Keratinocyte (primary cell): Measurements from ENCODE around the gene NEUROG3. TPM values are rescaled to one million over a fixed set of nuclear protein-coding genes. Genes with fewer than 3 reads are reported as not detected.

ENCODE experiments used
- DNase-seq: peaks from one replicate; pipeline ENCODE4 v3.0.0-alpha.2; 2011; ENCODE audit warnings: low read depth, missing footprints, low spot score
- FAIRE-seq: peaks from 2 replicates; lab custom pipeline; 2011; peaks lifted over from hg19 to GRCh38; lab: Jason Lieb, UNC
- H2AFZ ChIP-seq: 2 replicates; pipeline ENCODE4 v1.6.0; 2012; ENCODE audit warnings: low read length, control low read depth, inconsistent platforms; ENCODE audit not compliant: control insufficient read depth
- H3K27ac ChIP-seq: 2 replicates; pipeline ENCODE4 v1.5.1; 2011; ENCODE audit warnings: low read length; ENCODE audit not compliant: control insufficient read depth, insufficient read depth
- H3K27me3 ChIP-seq: 3 replicates; pipeline ENCODE4 v1.6.0; 2011; ENCODE audit warnings: low read length; ENCODE audit not compliant: control insufficient read depth, insufficient read depth; ENCODE audit errors: extremely low read depth
- H3K36me3 ChIP-seq, 2 experiments: 2 replicates in 1 of 2; 3 replicates in 1 of 2; pipeline ENCODE4 v1.5.1; 2011; ENCODE audit warnings: low read length in 2 of 2, mild to moderate bottlenecking in 1 of 2; ENCODE audit not compliant: control insufficient read depth in 2 of 2, insufficient read depth in 2 of 2; ENCODE audit errors: extremely low read depth in 1 of 2
- H3K4me1 ChIP-seq: 3 replicates; pipeline ENCODE4 v1.5.1; 2011; ENCODE audit warnings: low read length; ENCODE audit not compliant: control insufficient read depth, insufficient read depth; ENCODE audit errors: extremely low read depth
- H3K4me2 ChIP-seq: 3 replicates; pipeline ENCODE4 v1.6.0; 2011; ENCODE audit warnings: low read depth, low read length; ENCODE audit not compliant: control insufficient read depth, insufficient read depth; ENCODE audit errors: extremely low read depth
- H3K4me3 ChIP-seq, 3 experiments: fragments of 200-600 bp in 1 of 3; sonication (generic) in 1 of 3; 2 replicates in 2 of 3; 3 replicates in 1 of 3; pipeline ENCODE4 v1.5.1; 2011 to 2016; ENCODE audit warnings: low read length in 3 of 3, mild to moderate bottlenecking in 3 of 3, control low read depth in 2 of 3, inconsistent platforms in 1 of 3, low read depth in 1 of 3, mixed read lengths in 1 of 3, mixed run types in 1 of 3, moderate library complexity in 1 of 3; ENCODE audit not compliant: control insufficient read depth in 2 of 3, insufficient read depth in 2 of 3; ENCODE audit errors: extremely low read depth in 1 of 3
- H3K79me2 ChIP-seq: 2 replicates; pipeline ENCODE4 v1.6.0; 2012; ENCODE audit warnings: low read length; ENCODE audit not compliant: control insufficient read depth, insufficient read depth
- H3K9ac ChIP-seq: 3 replicates; pipeline ENCODE4 v1.6.0; 2011; ENCODE audit warnings: low read length; ENCODE audit not compliant: control insufficient read depth, insufficient read depth; ENCODE audit errors: extremely low read depth
- H3K9me1 ChIP-seq: 3 replicates; pipeline ENCODE4 v1.6.0; 2011; ENCODE audit warnings: low read length; ENCODE audit not compliant: control insufficient read depth, insufficient read depth; ENCODE audit errors: extremely low read depth
- H3K9me3 ChIP-seq: 2 replicates; pipeline ENCODE4 v1.5.1; 2012; ENCODE audit warnings: low read depth, low read length; ENCODE audit not compliant: control insufficient read depth
- H4K20me1 ChIP-seq: 3 replicates; pipeline ENCODE4 v1.6.0; 2011; ENCODE audit warnings: low read length; ENCODE audit not compliant: control insufficient read depth, insufficient read depth; ENCODE audit errors: extremely low read depth
- EZH2 ChIP-seq: IDR thresholded peaks from one replicate; pipeline ENCODE4 v1.6.1; 2012; ENCODE audit warnings: inconsistent platforms, mild to moderate bottlenecking, low read length, moderate library complexity
- dilution Hi-C: fragments of 300-500 bp; cut with MboI; formaldehyde crosslinking; loops from one replicate; pipeline ENCODE4 v1.7.0; 2020; ENCODE audit warnings: low sequenced_read_pairs; ENCODE audit not compliant: extremely low pct_ligation_motif_present
- polyA plus RNA-seq, 5 experiments: library from polyadenylated mRNA; depleted of rRNA in 3 of 5; stranded (reverse) in 3 of 5; stranded (forward) in 1 of 5; unstranded in 1 of 5; fragments of >200 nt; gene quantifications; 1 replicate in 1 of 5; 2 replicates in 3 of 5; 3 replicates in 1 of 5; pipeline versions ENCODE4 v1.2.1 to v1.2.3, GENCODE V29; 2011 to 2012; ENCODE audit warnings: missing spikeins in 2 of 5, low read depth in 1 of 5, low replicate concordance in 1 of 5
- TF ChIP-seq, protein P1 (sequence below), 3 experiments: IDR thresholded peaks in 1 of 3; conservative IDR thresholded peaks in 1 of 3; optimal IDR thresholded peaks in 1 of 3; 2 replicates in 2 of 3; 3 replicates in 1 of 3; pipeline versions ENCODE3 to v1.5.1; 2011; ENCODE audit warnings: low read length in 3 of 3, mild to moderate bottlenecking in 3 of 3, moderate library complexity in 2 of 3, control low read depth in 1 of 3, inconsistent platforms in 1 of 3; ENCODE audit not compliant: insufficient read depth in 2 of 3; ENCODE audit errors: extremely low read depth in 1 of 3

The NEUROG3 gene
- polyA plus RNA-seq, 1 donor (not counting 4 experiments of a cell fraction or from before 2014, with no cell fraction given): not detected

DNA sequence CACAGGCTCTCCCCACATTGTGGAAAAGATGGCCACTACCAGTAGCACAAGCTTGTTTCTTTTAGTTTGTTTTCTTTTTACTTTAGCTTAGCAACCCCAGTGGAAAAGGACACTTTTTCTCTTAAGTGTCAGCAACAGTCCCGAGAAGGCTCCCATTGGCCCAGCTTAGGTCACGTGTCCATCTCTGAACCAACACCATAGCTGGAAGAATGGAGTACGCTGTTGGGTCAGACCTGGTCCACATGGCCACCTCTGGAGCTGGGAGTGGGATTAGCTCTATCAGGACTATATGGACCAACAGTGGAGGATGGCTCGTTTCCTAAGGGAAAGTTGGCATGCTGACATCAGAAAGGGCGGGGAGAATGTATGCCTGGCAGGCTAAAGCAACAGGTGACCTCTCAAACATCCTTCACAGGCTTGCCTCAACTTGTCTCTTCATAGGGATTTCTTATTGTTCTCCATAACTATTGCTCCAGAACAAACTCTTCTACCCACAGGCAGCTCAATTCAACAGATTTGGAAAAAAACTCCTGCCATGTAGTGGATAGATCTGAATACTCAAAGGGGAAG lies 27.6 kb upstream of the NEUROG3 start:
- Histone ChIP-seq H3K36me3 (no peaks in the 10 kb centered on the region), H3K27ac (no peak overlapping the region), H3K9me1 (no peaks in the 10 kb centered on the region), H3K9me3 (no peaks in the 10 kb centered on the region), H3K4me2 (no peak overlapping the region), H2AFZ (no peak overlapping the region), H3K4me3 (no peak overlapping the region), H3K9ac (no peak overlapping the region), H3K4me1 (no peaks in the 10 kb centered on the region), H3K79me2 (no peaks in the 10 kb centered on the region), H4K20me1 (peaks cover 2% of the 10 kb centered on the region), H3K27me3 (no peaks in the 10 kb centered on the region)
- no peak for FAIRE-seq
- DNase-seq: no peak
- dilution Hi-C loops: no loop called here
- no peak for TF ChIP-seq EZH2
- TF ChIP-seq, protein P1, sequence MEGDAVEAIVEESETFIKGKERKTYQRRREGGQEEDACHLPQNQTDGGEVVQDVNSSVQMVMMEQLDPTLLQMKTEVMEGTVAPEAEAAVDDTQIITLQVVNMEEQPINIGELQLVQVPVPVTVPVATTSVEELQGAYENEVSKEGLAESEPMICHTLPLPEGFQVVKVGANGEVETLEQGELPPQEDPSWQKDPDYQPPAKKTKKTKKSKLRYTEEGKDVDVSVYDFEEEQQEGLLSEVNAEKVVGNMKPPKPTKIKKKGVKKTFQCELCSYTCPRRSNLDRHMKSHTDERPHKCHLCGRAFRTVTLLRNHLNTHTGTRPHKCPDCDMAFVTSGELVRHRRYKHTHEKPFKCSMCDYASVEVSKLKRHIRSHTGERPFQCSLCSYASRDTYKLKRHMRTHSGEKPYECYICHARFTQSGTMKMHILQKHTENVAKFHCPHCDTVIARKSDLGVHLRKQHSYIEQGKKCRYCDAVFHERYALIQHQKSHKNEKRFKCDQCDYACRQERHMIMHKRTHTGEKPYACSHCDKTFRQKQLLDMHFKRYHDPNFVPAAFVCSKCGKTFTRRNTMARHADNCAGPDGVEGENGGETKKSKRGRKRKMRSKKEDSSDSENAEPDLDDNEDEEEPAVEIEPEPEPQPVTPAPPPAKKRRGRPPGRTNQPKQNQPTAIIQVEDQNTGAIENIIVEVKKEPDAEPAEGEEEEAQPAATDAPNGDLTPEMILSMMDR (optimal IDR thresholded peaks at IDR 0.05 in 1 of 3, IDR thresholded peaks at IDR 0.05 in 1 of 3, conservative IDR thresholded peaks at IDR 0.05 in 1 of 3; ENCODE audit: extremely low read depth in 1 of 3, insufficient read depth in 2 of 3, low read length in 3 of 3): no peak

GRCh38 chr10:69588358-69588757 lies 15.1 kb upstream of the NEUROG3 start:
- TF ChIP-seq, protein P1 (optimal IDR thresholded peaks at IDR 0.05 in 1 of 3, IDR thresholded peaks at IDR 0.05 in 1 of 3, conservative IDR thresholded peaks at IDR 0.05 in 1 of 3; ENCODE audit: extremely low read depth in 1 of 3, insufficient read depth in 2 of 3, low read length in 3 of 3): peak in 1 of 3 experiments; percentile 0
- no peak for TF ChIP-seq EZH2
- H2AFZ ChIP-seq: no peak overlapping the region
- H3K4me2 ChIP-seq: no peak overlapping the region
- no peak overlapping the region for H3K27ac ChIP-seq
- H3K4me1 ChIP-seq: peaks cover 7% of the 10 kb centered on the region
- no peak overlapping the region for H3K9ac ChIP-seq
- DNase-seq (no peak), FAIRE-seq (peak; percentile 23)
- H3K9me3 ChIP-seq: no peaks in the 10 kb centered on the region
- no peaks in the 10 kb centered on the region for H3K9me1 ChIP-seq
- dilution Hi-C loops: no loop called here
- no peaks in the 10 kb centered on the region for H3K79me2 ChIP-seq
- no peaks in the 10 kb centered on the region for H3K27me3 ChIP-seq
- no peaks in the 10 kb centered on the region for H4K20me1 ChIP-seq
- no peaks in the 10 kb centered on the region for H3K36me3 ChIP-seq
- no peak overlapping the region for H3K4me3 ChIP-seq
